ENCODE results near the gene CLOCK. TPM values are rescaled to one million over a fixed set of nuclear protein-coding genes. Genes with fewer than 3 reads are reported as not detected.

CLOCK gene
- polyA plus RNA-seq, 1 of the 3 experiments (the other 2 are of a cell fraction) = 4.2 TPM

GRCh38 chr4:55512077-55512476, 34.6 kb downstream of the CLOCK start:
- no peaks in the 10 kb centered on the region for H3K9me3 ChIP-seq
- no peak overlapping the region for H3K27ac ChIP-seq (ENCODE audit: low read depth in 2 of 2, low read length in 1 of 2)
- no peaks in the 10 kb centered on the region; a peak in 1 of 4 replicates for H3K4me1 ChIP-seq (ENCODE audit: control insufficient read depth in 1 of 2, insufficient read depth in 2 of 2, low read depth in 1 of 2, low read length in 1 of 2)
- peaks cover 0 to 5% of the 10 kb centered on the region in 2 experiments for H3K36me3 ChIP-seq (replicated peaks in 1 of 2; ENCODE audit: control insufficient read depth in 1 of 2, insufficient read depth in 2 of 2, low read length in 1 of 2)
- H4K20me1 ChIP-seq (ENCODE audit: insufficient read depth) = no peaks in the 10 kb centered on the region
- CTCF ChIA-PET = no interaction called here
- POLR2A ChIA-PET = no interaction called here
- no peak for DNase-seq
- H3K9ac ChIP-seq = no peak overlapping the region
- no peaks in the 10 kb centered on the region for H3K9me2 ChIP-seq
- WGBS (ENCODE audit: low lambda C conversion rate) = 96% methylated on average over 1 of the region's 1 CpG
- TF ChIP-seq USF2 (IDR thresholded peaks at IDR 0.05; ENCODE audit: borderline replicate concordance, low read depth, low read length) (no peak), POLR2AphosphoS5 (IDR thresholded peaks at IDR 0.05; ENCODE audit: low read depth, low read length) (no peak), REST (IDR thresholded peaks at IDR 0.05; ENCODE audit: low read depth, low read length) (no peak), EP300 (IDR thresholded peaks at IDR 0.05; ENCODE audit: borderline replicate concordance in 1 of 2, low read depth in 1 of 2, low read length in 1 of 2) (no peak), ELF1 (IDR thresholded peaks at IDR 0.05) (no peak), GATA2 (CRISPR knock-in tag; IDR thresholded peaks at IDR 0.05) (no peak), SMC3 (IDR thresholded peaks at IDR 0.05; ENCODE audit: low read depth, low read length) (no peak)
- H2AFZ ChIP-seq (ENCODE audit: low read depth) = no peak overlapping the region
- peaks cover 24% of the 10 kb centered on the region for H3F3A ChIP-seq (replicated peaks; ENCODE audit: insufficient read depth)
- peaks cover 44% of the 10 kb centered on the region; the same call in 1 of the 2 replicates for H3K79me2 ChIP-seq (ENCODE audit: insufficient read depth)
- no peak overlapping the region for H3K4me3 ChIP-seq (ENCODE audit: low read depth in 2 of 2, low read length in 1 of 2)
- H3K4me2 ChIP-seq = no peak overlapping the region
- H3K27me3 ChIP-seq (ENCODE audit: insufficient read depth) = no peaks in the 10 kb centered on the region

GRCh38 chr4:55510685-55511084, 36.0 kb downstream of the CLOCK start:
- Histone ChIP-seq H3K9me2 (no peaks in the 10 kb centered on the region), H3K4me2 (no peak overlapping the region), H3K4me3 (ENCODE audit: low read depth in 2 of 2, low read length in 1 of 2) (no peak overlapping the region), H3K79me2 (ENCODE audit: insufficient read depth) (peaks cover 37% of the 10 kb centered on the region; the same call in 1 of the 2 replicates), H3K36me3 (replicated peaks in 1 of 2; ENCODE audit: control insufficient read depth in 1 of 2, insufficient read depth in 2 of 2, low read length in 1 of 2) (peaks cover 0 to 5% of the 10 kb centered on the region in 2 experiments), H3K4me1 (ENCODE audit: control insufficient read depth in 1 of 2, insufficient read depth in 2 of 2, low read depth in 1 of 2, low read length in 1 of 2) (no peaks in the 10 kb centered on the region; a peak in 1 of 4 replicates), H3K27me3 (ENCODE audit: insufficient read depth) (no peaks in the 10 kb centered on the region), H3K9me3 (no peaks in the 10 kb centered on the region), H4K20me1 (ENCODE audit: insufficient read depth) (no peaks in the 10 kb centered on the region), H3K27ac (ENCODE audit: low read depth in 2 of 2, low read length in 1 of 2) (no peak overlapping the region), H3K9ac (no peak overlapping the region), H3F3A (replicated peaks; ENCODE audit: insufficient read depth) (peaks cover 24% of the 10 kb centered on the region), H2AFZ (ENCODE audit: low read depth) (no peak overlapping the region)
- DNase-seq = no peak
- CTCF ChIA-PET = no interaction called here
- POLR2A ChIA-PET = no interaction called here
- TF ChIP-seq RCOR1 (IDR thresholded peaks at IDR 0.05; ENCODE audit: low read length) = no peak
- TF ChIP-seq RAD21 (IDR thresholded peaks at IDR 0.05; ENCODE audit: low read length) = no peak
- TF ChIP-seq TAF1 (IDR thresholded peaks at IDR 0.05; ENCODE audit: borderline replicate concordance, low read depth, low read length) = no peak
- no peak for TF ChIP-seq MAX (IDR thresholded peaks at IDR 0.05; ENCODE audit: low read depth)
- no peak for TF ChIP-seq GABPA (IDR thresholded peaks at IDR 0.05; ENCODE audit: low read depth)
- no peak for TF ChIP-seq RXRA (IDR thresholded peaks at IDR 0.05; ENCODE audit: borderline replicate concordance, low read depth)
- no peak for TF ChIP-seq TEAD4 (IDR thresholded peaks at IDR 0.05; ENCODE audit: borderline replicate concordance, insufficient read depth)
- TF ChIP-seq FOSL2 (IDR thresholded peaks at IDR 0.05; ENCODE audit: borderline replicate concordance, low read depth) = no peak
- no peak for TF ChIP-seq FOXJ3 (CRISPR knock-in tag; IDR thresholded peaks at IDR 0.05)
- TF ChIP-seq SIN3A (IDR thresholded peaks at IDR 0.05; ENCODE audit: borderline replicate concordance, low read depth, low read length) = no peak
- TF ChIP-seq YY1 (IDR thresholded peaks at IDR 0.05; ENCODE audit: low read depth) = no peak
- no peak for TF ChIP-seq GATA2 (CRISPR knock-in tag; IDR thresholded peaks at IDR 0.05)
- no peak for TF ChIP-seq IRF3 (IDR thresholded peaks at IDR 0.05; ENCODE audit: low read depth, low read length)
- TF ChIP-seq NRF1 (IDR thresholded peaks at IDR 0.05; ENCODE audit: low read depth, low read length) = no peak
- TF ChIP-seq CHD2 (IDR thresholded peaks at IDR 0.05; ENCODE audit: low read length, partially characterized antibody) = no peak
- no peak for TF ChIP-seq MEF2A (IDR thresholded peaks at IDR 0.05; ENCODE audit: borderline replicate concordance, low read depth)
- no peak for TF ChIP-seq ELF1 (IDR thresholded peaks at IDR 0.05)
- TF ChIP-seq MXI1 (IDR thresholded peaks at IDR 0.05; ENCODE audit: low read depth, low read length) = no peak
- TF ChIP-seq EP300 (IDR thresholded peaks at IDR 0.05; ENCODE audit: borderline replicate concordance in 1 of 2, low read depth in 1 of 2, low read length in 1 of 2) = no peak
